GM19468 (cell line): Measurements from ENCODE around the gene DPP7.

Experiments used
- ATAC-seq: cut with Tn5 transposase; IDR thresholded peaks from one replicate; pipeline ENCODE4 v1.9.1; 2021; ENCODE audit warnings: mild to moderate bottlenecking, moderate library complexity, moderate number of reproducible peaks; ENCODE audit not compliant: unreplicated experiment; ENCODE audit errors: extremely low read depth

The DPP7 gene

GRCh38 chr9:137096785-137097546 lies 17.6 kb downstream of the DPP7 start:
- ATAC-seq = no peak

GRCh38 chr9:137095664-137096517 lies 18.6 kb downstream of the DPP7 start:
- no peak for ATAC-seq

GRCh38 chr9:137089232-137089947 lies 25.1 kb downstream of the DPP7 start:
- ATAC-seq = no peak

GRCh38 chr9:137088121-137088520 lies 26.4 kb downstream of the DPP7 start:
- no peak for ATAC-seq

- no peak for ATAC-seq
These were observed 27.1 kb downstream of the DPP7 start for GRCh38 chr9:137087409-137087925.

GRCh38 chr9:137086531-137087408 lies 27.8 kb downstream of the DPP7 start, which contains the start of gene MAN1B1:
TSS of gene MAN1B1 (plus strand) at chr9:137086985. CDS start at chr9:137087000, 15 bp downstream.
- peak; percentile 86 for ATAC-seq

- no peak for ATAC-seq
These were observed 28.5 kb downstream of the DPP7 start for GRCh38 chr9:137085920-137086530.

GRCh38 chr9:137084526-137084925 lies 30.0 kb downstream of the DPP7 start:
- ATAC-seq = no peak

GRCh38 chr9:137083394-137084004 lies 31.0 kb downstream of the DPP7 start:
- no peak for ATAC-seq

- ATAC-seq = no peak
These were observed 31.6 kb downstream of the DPP7 start for GRCh38 chr9:137082925-137083290.

- no peak for ATAC-seq
These were observed 32.2 kb downstream of the DPP7 start for GRCh38 chr9:137082222-137082924.

- no peak for ATAC-seq
These were observed 34.0 kb downstream of the DPP7 start for GRCh38 chr9:137080260-137081122.

- no peak for ATAC-seq
These were observed 35.1 kb downstream of the DPP7 start for GRCh38 chr9:137079401-137079787.

GRCh38 chr9:137078701-137079400 lies 35.7 kb downstream of the DPP7 start:
- no peak for ATAC-seq

GRCh38 chr9:137077758-137078693 lies 36.5 kb downstream of the DPP7 start:
- ATAC-seq = no peak
